ENCODE results near the gene FMNL3. TPM values are rescaled to one million over a fixed set of nuclear protein-coding genes. Genes with fewer than 3 reads are reported as not detected.

FMNL3 gene
- total RNA-seq, 1 donor from 2014 or later: 58.4 TPM

- Histone ChIP-seq H3K9me3 (ENCODE audit: insufficient read depth, low read depth, low read length) (no peaks in the 10 kb centered on the region), H3K27me3 (ENCODE audit: insufficient read depth, low read length) (no peaks in the 10 kb centered on the region), H3K4me2 (ENCODE audit: low read length) (no peak overlapping the region), H3K9ac (ENCODE audit: low read length) (no peak overlapping the region), H2AFZ (ENCODE audit: low read depth, low read length) (no peak overlapping the region), H3K79me2 (ENCODE audit: insufficient read depth, low read length) (no peaks in the 10 kb centered on the region), H3K27ac (ENCODE audit: low read depth, low read length) (no peak overlapping the region), H3K4me3 (ENCODE audit: insufficient read depth, low read depth, low read length) (no peak overlapping the region), H3K36me3 (ENCODE audit: insufficient read depth, low read length) (peaks cover 29% of the 10 kb centered on the region), H3K4me1 (ENCODE audit: insufficient read depth, low read length) (peaks cover under 1% of the 10 kb centered on the region), H4K20me1 (ENCODE audit: insufficient read depth, low read length) (peaks cover 8% of the 10 kb centered on the region)
- FAIRE-seq (no peak), DNase-seq (ENCODE audit: low read depth) (no peak)
- Mint-ChIP-seq H3K27me3 (ENCODE audit: low read depth, unreplicated experiment) (no peaks in the 10 kb centered on the region), H3K4me3 (ENCODE audit: unreplicated experiment) (no peak overlapping the region), H3K9me3 (ENCODE audit: unreplicated experiment) (no peaks in the 10 kb centered on the region), H3K36me3 (ENCODE audit: low read depth, unreplicated experiment) (peaks cover 13% of the 10 kb centered on the region), H3K4me1 (ENCODE audit: low read depth, unreplicated experiment) (peaks cover 18% of the 10 kb centered on the region), H3K27ac (ENCODE audit: unreplicated experiment) (no peak overlapping the region)
- TF ChIP-seq CTCF (IDR thresholded peaks at IDR 0.05; ENCODE audit: insufficient read depth, low read depth, low read length) (no peak), EZH2 (IDR thresholded peaks at IDR 0.05; ENCODE audit: insufficient read depth, low read length) (no peak)
Measured at GRCh38 chr12:49642370-49642802, 64.8 kb downstream of the FMNL3 start.

- H3K27ac ChIP-seq (ENCODE audit: low read depth, low read length): no peak overlapping the region
- H3K4me2 ChIP-seq (ENCODE audit: low read length): no peak overlapping the region
Measured at GRCh38 chr12:49641748-49642369, 65.3 kb downstream of the FMNL3 start.

More at GRCh38 chr12:49641748-49642369, 65.3 kb downstream of the FMNL3 start:
- no peaks in the 10 kb centered on the region for H3K27me3 Mint-ChIP-seq (ENCODE audit: low read depth, unreplicated experiment)
- H3K27me3 ChIP-seq (ENCODE audit: insufficient read depth, low read length): no peaks in the 10 kb centered on the region
- no peak overlapping the region for H2AFZ ChIP-seq (ENCODE audit: low read depth, low read length)
- H3K9me3 Mint-ChIP-seq (ENCODE audit: unreplicated experiment): no peaks in the 10 kb centered on the region
- H3K4me3 Mint-ChIP-seq (ENCODE audit: unreplicated experiment): no peak overlapping the region
- DNase-seq (ENCODE audit: low read depth) (no peak), FAIRE-seq (no peak)
- no peak overlapping the region for H3K4me3 ChIP-seq (ENCODE audit: insufficient read depth, low read depth, low read length)
- peaks cover 20% of the 10 kb centered on the region for H3K4me1 Mint-ChIP-seq (ENCODE audit: low read depth, unreplicated experiment)
- peaks cover 29% of the 10 kb centered on the region for H3K36me3 ChIP-seq (ENCODE audit: insufficient read depth, low read length)
- peaks cover 5% of the 10 kb centered on the region for H3K4me1 ChIP-seq (ENCODE audit: insufficient read depth, low read length)
- H3K27ac Mint-ChIP-seq (ENCODE audit: unreplicated experiment): no peak overlapping the region
- peaks cover 10% of the 10 kb centered on the region for H3K36me3 Mint-ChIP-seq (ENCODE audit: low read depth, unreplicated experiment)
- TF ChIP-seq EZH2 (IDR thresholded peaks at IDR 0.05; ENCODE audit: insufficient read depth, low read length) (no peak), CTCF (IDR thresholded peaks at IDR 0.05; ENCODE audit: insufficient read depth, low read depth, low read length) (no peak)
- peaks cover 12% of the 10 kb centered on the region for H4K20me1 ChIP-seq (ENCODE audit: insufficient read depth, low read length)
- no peaks in the 10 kb centered on the region for H3K9me3 ChIP-seq (ENCODE audit: insufficient read depth, low read depth, low read length)
- no peaks in the 10 kb centered on the region for H3K79me2 ChIP-seq (ENCODE audit: insufficient read depth, low read length)
- no peak overlapping the region for H3K9ac ChIP-seq (ENCODE audit: low read length)

All from astrocyte (in vitro differentiated cells and primary cell).